ENCODE results near the gene SLC19A2. TPM values are rescaled to one million over a fixed set of nuclear protein-coding genes. Genes with fewer than 3 reads are reported as not detected.

The SLC19A2 gene
- total and polyA plus RNA-seq, 2 donors (not counting 1 experiment from before 2014, with no cell fraction given), result 5.2 to 8.9 TPM

GRCh38 chr1:169479363-169480066 lies 6.2 kb downstream of the SLC19A2 start:
- H3K27me3 ChIP-seq (ENCODE audit: control insufficient read depth, insufficient read depth, low read length), result no peaks in the 10 kb centered on the region
- no peak overlapping the region for H3K4me3 ChIP-seq (replicated peaks in 1 of 4; ENCODE audit: control extremely low read depth in 1 of 4, insufficient read depth in 1 of 4, low read depth in 3 of 4, low read length in 4 of 4)
- no peaks in the 10 kb centered on the region for H3K4me1 ChIP-seq (ENCODE audit: control insufficient read depth, extremely low read depth, insufficient read depth, low read length)
- no peak overlapping the region for H3K27ac ChIP-seq (ENCODE audit: insufficient read depth, low read length)
- no peaks in the 10 kb centered on the region for H4K20me1 ChIP-seq (ENCODE audit: control insufficient read depth, extremely low read depth, insufficient read depth, low read length)
- no peak overlapping the region for H2AFZ ChIP-seq (ENCODE audit: low read length)
- H3K36me3 ChIP-seq (ENCODE audit: control insufficient read depth, insufficient read depth, low read length), result no peaks in the 10 kb centered on the region
- H3K9ac ChIP-seq (ENCODE audit: insufficient read depth, low read length), result no peak overlapping the region
- peaks cover 4% of the 10 kb centered on the region for H3K79me2 ChIP-seq (ENCODE audit: control insufficient read depth, insufficient read depth, low read length)
- no peak for DNase-seq (ENCODE audit: low read depth in 2 of 2)
- no peak for TF ChIP-seq CTCF (conservative IDR thresholded peaks at IDR 0.05 in 1 of 2, IDR thresholded peaks at IDR 0.05 in 1 of 2; ENCODE audit: low read depth in 1 of 2, low read length in 2 of 2)
- no peak for TF ChIP-seq EZH2 (IDR thresholded peaks at IDR 0.05; ENCODE audit: low read length, missing control alignments)
- H3K4me2 ChIP-seq (ENCODE audit: extremely low read depth, insufficient read depth, low read length), result no peak overlapping the region
- no peaks in the 10 kb centered on the region for H3K9me3 ChIP-seq (ENCODE audit: control insufficient read depth, insufficient read depth, low read depth, low read length)

- Histone ChIP-seq H3K4me3 (replicated peaks in 1 of 4; ENCODE audit: control extremely low read depth in 1 of 4, insufficient read depth in 1 of 4, low read depth in 3 of 4, low read length in 4 of 4) (no peak overlapping the region), H3K9me3 (ENCODE audit: control insufficient read depth, insufficient read depth, low read depth, low read length) (no peaks in the 10 kb centered on the region), H3K4me2 (ENCODE audit: extremely low read depth, insufficient read depth, low read length) (no peak overlapping the region), H4K20me1 (ENCODE audit: control insufficient read depth, extremely low read depth, insufficient read depth, low read length) (no peaks in the 10 kb centered on the region), H3K27ac (ENCODE audit: insufficient read depth, low read length) (no peak overlapping the region), H3K27me3 (ENCODE audit: control insufficient read depth, insufficient read depth, low read length) (no peaks in the 10 kb centered on the region), H3K4me1 (ENCODE audit: control insufficient read depth, extremely low read depth, insufficient read depth, low read length) (no peaks in the 10 kb centered on the region), H3K9ac (ENCODE audit: insufficient read depth, low read length) (no peak overlapping the region), H3K79me2 (ENCODE audit: control insufficient read depth, insufficient read depth, low read length) (no peaks in the 10 kb centered on the region), H2AFZ (ENCODE audit: low read length) (no peak overlapping the region), H3K36me3 (ENCODE audit: control insufficient read depth, insufficient read depth, low read length) (no peaks in the 10 kb centered on the region)
- TF ChIP-seq EZH2 (IDR thresholded peaks at IDR 0.05; ENCODE audit: low read length, missing control alignments) (no peak), CTCF (conservative IDR thresholded peaks at IDR 0.05 in 1 of 2, IDR thresholded peaks at IDR 0.05 in 1 of 2; ENCODE audit: low read depth in 1 of 2, low read length in 2 of 2) (no peak)
- DNase-seq (ENCODE audit: low read depth in 2 of 2), result no peak
Observed at GRCh38 chr1:169478094-169478672, 7.6 kb downstream of the SLC19A2 start.

GRCh38 chr1:169475806-169476387 lies 9.8 kb downstream of the SLC19A2 start:
- H3K27me3 ChIP-seq (ENCODE audit: control insufficient read depth, insufficient read depth, low read length), result no peaks in the 10 kb centered on the region
- no peaks in the 10 kb centered on the region for H4K20me1 ChIP-seq (ENCODE audit: control insufficient read depth, extremely low read depth, insufficient read depth, low read length)
- no peak overlapping the region for H3K27ac ChIP-seq (ENCODE audit: insufficient read depth, low read length)
- TF ChIP-seq CTCF (conservative IDR thresholded peaks at IDR 0.05 in 1 of 2, IDR thresholded peaks at IDR 0.05 in 1 of 2; ENCODE audit: low read depth in 1 of 2, low read length in 2 of 2) (no peak), EZH2 (IDR thresholded peaks at IDR 0.05; ENCODE audit: low read length, missing control alignments) (no peak)
- no peak overlapping the region for H3K4me2 ChIP-seq (ENCODE audit: extremely low read depth, insufficient read depth, low read length)
- no peaks in the 10 kb centered on the region for H3K4me1 ChIP-seq (ENCODE audit: control insufficient read depth, extremely low read depth, insufficient read depth, low read length)
- DNase-seq (ENCODE audit: low read depth in 2 of 2), result no peak
- H3K36me3 ChIP-seq (ENCODE audit: control insufficient read depth, insufficient read depth, low read length), result no peaks in the 10 kb centered on the region
- H3K9me3 ChIP-seq (ENCODE audit: control insufficient read depth, insufficient read depth, low read depth, low read length), result no peaks in the 10 kb centered on the region
- H3K79me2 ChIP-seq (ENCODE audit: control insufficient read depth, insufficient read depth, low read length), result no peaks in the 10 kb centered on the region
- H3K4me3 ChIP-seq (replicated peaks in 1 of 4; ENCODE audit: control extremely low read depth in 1 of 4, insufficient read depth in 1 of 4, low read depth in 3 of 4, low read length in 4 of 4), result no peak overlapping the region
- no peak overlapping the region for H2AFZ ChIP-seq (ENCODE audit: low read length)
- H3K9ac ChIP-seq (ENCODE audit: insufficient read depth, low read length), result no peak overlapping the region
